HG03571 (cell line): ENCODE measurements around the gene PCF11.
"Not testable (repeated sequence)": the region's sequence is repeated elsewhere in the genome, so short reads cannot be mapped to it uniquely, and the experiment has no call there.

Experiments
- ATAC-seq: cut with Tn5 transposase; IDR thresholded peaks from one replicate; pipeline ENCODE4 v1.9.1; 2021; ENCODE audit not compliant: unreplicated experiment

Gene PCF11

GRCh38 chr11:83192606-83193245 lies 35.8 kb downstream of the PCF11 start:
- no peak for ATAC-seq

DNA sequence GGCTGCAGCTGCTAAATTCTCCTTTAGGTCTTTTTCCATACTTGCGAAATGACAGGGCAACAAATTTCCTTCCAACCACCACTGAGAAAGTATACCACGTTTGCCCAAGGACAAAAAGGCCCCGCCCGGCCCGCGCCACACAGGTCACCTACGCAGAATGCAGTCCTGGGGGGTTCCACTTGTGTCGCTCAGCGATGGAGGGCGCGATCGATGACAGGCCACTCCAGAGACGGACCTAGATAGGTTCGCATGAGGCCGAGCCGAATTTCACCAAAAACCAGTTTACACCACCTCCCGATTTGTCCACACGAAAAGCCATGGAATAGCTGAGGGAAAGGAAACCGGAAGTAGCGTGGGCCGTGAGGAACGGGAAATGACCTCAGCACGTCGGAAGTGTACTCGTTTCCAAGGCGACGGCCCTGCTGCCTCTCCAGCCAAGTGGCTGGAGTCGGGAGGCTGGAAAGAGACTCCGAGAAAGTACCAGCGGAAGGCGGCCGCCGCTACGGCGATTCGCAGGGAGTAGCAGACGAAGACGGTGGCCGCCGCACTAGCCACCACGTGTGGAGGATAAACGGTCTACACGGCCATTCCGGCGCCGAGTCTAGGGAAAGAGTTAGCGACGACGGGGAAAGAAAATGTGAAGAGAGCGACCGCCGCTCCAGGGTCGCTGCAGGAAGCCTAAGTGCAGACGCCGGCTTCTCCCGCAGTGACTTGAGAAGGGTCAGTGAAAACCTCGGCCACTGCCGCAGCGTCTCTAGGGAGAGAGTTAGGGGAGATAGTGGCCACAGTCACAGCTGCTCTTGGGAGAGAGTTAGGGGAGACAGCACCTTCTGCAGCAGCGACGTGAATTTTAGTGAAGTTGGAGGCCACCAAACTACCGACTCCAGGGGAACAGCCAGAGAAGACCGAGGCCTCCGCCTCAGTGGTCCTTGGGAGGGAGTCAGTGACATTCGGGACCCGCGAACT lies 36.7 kb downstream of the PCF11 start, which contains the start of gene ANKRD42:
Gene ANKRD42, plus strand, starts transcription at position 398 of the 966 bp plus-strand sequence. CDS start 959 bp downstream, outside the sequence.
- ATAC-seq, result peak; percentile 89

- peak; percentile 60 for ATAC-seq
Observed at GRCh38 chr11:83194281-83195142, 37.6 kb downstream of the PCF11 start.

DNA sequence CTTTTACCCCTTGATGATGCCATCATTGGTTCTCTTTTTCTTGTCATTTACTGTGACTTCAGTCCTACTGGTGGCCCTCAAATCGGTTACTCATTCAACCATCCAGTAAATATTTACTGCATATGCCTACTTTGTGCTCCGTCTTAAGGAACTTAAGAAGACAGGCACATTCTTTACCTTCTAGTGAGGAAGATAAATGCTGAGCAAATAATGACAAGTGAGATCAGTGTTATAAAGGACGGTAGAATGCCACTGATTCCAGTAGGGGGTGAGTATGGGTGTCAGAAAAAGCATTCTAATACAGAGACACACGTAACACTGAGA lies 38.2 kb downstream of the PCF11 start:
- no peak for ATAC-seq

DNA sequence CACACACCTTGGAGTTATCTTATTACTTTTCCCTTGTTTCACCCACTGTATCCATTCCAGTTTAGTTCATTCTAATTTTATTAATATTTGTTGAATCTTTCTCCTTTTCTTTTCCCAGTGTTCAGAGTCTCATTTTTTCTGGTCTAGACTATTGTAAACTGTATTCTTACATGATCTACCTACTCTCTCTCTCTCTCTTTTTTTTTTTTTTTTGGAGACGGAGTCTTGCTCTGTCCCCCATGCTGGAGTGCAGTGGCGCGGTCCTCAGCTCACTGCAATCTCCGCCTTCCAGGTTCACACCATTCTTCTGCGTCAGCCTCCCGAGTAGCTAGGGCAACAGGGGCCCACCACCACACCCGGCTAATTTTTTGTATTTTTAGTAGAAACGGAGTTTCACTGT lies 38.7 kb downstream of the PCF11 start:
- no peak for ATAC-seq

- no peak for ATAC-seq
Observed at GRCh38 chr11:83200035-83200434, 43.1 kb downstream of the PCF11 start.

- no peak for ATAC-seq
Observed at GRCh38 chr11:83205608-83206185, 48.8 kb downstream of the PCF11 start.

DNA sequence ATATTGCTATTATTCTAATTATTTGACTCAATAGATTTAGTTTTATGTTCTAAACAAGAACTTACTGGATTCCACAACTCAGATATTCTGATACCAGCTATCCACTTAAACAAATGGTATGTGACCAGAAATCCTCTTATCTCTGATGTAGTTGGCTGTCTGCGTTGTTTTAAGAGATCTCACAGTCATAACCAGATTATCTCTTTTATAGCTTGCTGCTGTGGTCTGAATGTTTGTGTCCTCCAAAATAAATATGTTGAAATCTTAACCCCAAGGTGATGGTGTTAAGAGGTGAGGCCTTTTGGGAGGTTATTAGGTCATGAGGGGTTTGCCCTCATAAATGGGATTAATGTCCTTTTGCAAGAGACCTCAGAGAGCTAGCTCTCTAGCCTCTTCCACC lies 49.3 kb downstream of the PCF11 start:
- ATAC-seq, result no peak

GRCh38 chr11:83206771-83207382 lies 49.9 kb downstream of the PCF11 start:
- ATAC-seq, result not testable (repeated sequence)

DNA sequence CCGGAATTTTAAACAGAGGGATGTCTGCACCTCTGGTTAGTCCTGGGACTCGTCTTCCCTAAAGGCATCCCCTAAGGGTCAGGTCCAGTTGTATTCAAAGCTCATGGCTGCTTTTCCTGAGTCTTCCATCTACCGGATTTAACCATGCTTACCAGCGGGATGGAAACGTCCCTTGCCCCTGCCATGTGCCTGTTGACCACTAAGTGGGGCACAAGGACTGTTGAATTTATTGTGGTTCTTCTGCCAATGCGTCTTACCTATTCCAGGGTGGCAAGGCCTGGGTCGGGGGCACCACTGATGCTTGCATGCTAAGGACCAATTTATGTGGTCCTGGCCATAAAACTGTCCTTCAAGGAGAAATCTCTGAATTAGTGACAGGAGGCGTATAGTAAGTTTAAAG lies 62.2 kb downstream of the PCF11 start:
- ATAC-seq, result no peak

- ATAC-seq, result no peak
Observed at GRCh38 chr11:83220260-83220659, 63.3 kb downstream of the PCF11 start.

- ATAC-seq, result no peak
Observed at GRCh38 chr11:83221694-83222093, 64.8 kb downstream of the PCF11 start.

- ATAC-seq, result no peak
Observed at GRCh38 chr11:83222499-83222898, 65.6 kb downstream of the PCF11 start.

DNA sequence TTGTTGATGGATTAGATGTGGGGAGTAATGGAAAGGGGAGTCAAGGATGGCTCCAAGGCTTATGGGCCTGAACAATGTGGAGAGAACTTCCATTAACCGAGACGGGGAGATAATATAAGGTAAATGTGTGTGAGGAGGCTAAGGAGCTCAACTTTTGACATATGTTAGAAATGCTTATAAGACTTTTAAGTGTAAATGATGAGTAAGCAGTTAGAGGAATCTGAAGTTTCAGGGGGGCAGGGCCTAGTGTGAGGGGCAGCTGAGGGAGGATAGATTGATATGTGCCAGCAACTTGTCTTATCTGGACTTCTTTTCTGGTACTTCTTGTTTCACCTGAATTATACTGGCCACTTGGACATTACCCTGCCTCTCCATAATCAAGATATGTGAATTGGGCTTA lies 66.5 kb downstream of the PCF11 start:
- ATAC-seq, result no peak

- ATAC-seq, result no peak
Observed at GRCh38 chr11:83235825-83236224, 78.9 kb downstream of the PCF11 start.
